Cardiac muscle cell (in vitro differentiated cells and primary cell): Measurements from ENCODE around the gene ITGB8. TPM values are rescaled to one million over a fixed set of nuclear protein-coding genes. Genes with fewer than 3 reads are reported as not detected.
A peak's percentile ranks its signal among the peaks of the same experiment; 100 is the strongest.

ENCODE experiments used
- DNase-seq, 2 donors: peaks; one replicate each; pipeline versions ENCODE4 v3.0.0 to v3.0.0-alpha.2; 2010 to 2017; ENCODE audit warnings: low read depth in 1 of 2, low spot score in 1 of 2
- H3K27ac ChIP-seq: fragments of 200-600 bp; sonication (generic); 2 replicates; pipeline ENCODE4 v1.5.1; 2016
- H3K27me3 ChIP-seq: fragments of 200-600 bp; sonication (generic); 2 replicates; pipeline ENCODE4 v1.6.0; 2016; ENCODE audit warnings: control low read depth
- H3K36me3 ChIP-seq: fragments of 200-600 bp; sonication (generic); 2 replicates; pipeline ENCODE4 v1.5.1; 2016; ENCODE audit warnings: control low read depth
- H3K4me1 ChIP-seq: fragments of 200-600 bp; sonication (generic); 2 replicates; pipeline ENCODE4 v1.8.1; 2017; ENCODE audit warnings: low read depth, mild to moderate bottlenecking, mixed run types
- H3K4me3 ChIP-seq: fragments of 200-600 bp; sonication (generic); 2 replicates; pipeline ENCODE4 v1.5.1; 2016; ENCODE audit warnings: mild to moderate bottlenecking
- H3K9me3 ChIP-seq: fragments of 200-600 bp; sonication (generic); 2 replicates; pipeline ENCODE4 v1.5.1; 2017; ENCODE audit warnings: low read depth, mild to moderate bottlenecking, control low read depth
- polyA plus RNA-seq: library from polyadenylated mRNA; unstranded; fragments of >200 nt; fragmentation: Nextera tagmentation; extraction: Ambion mirVana; gene quantifications from 2 replicates; pipeline ENCODE4 v1.2.1, GENCODE V29; 2016
- total RNA-seq: library from RNA; depleted of rRNA; stranded (reverse); fragments of >200 nt; gene quantifications from 2 replicates; pipeline ENCODE4 v1.2.3, GENCODE V29; 2016
- TF ChIP-seq, protein P1 (sequence below): IDR thresholded peaks from 2 replicates; pipeline ENCODE4 v1.5.1; 2012; ENCODE audit warnings: low read depth, mild to moderate bottlenecking, low read length

The ITGB8 gene
- 1.3 and 2.0 TPM in 2 replicates for total RNA-seq
- polyA plus RNA-seq = 0.34 and 0.47 TPM in 2 replicates

DNA sequence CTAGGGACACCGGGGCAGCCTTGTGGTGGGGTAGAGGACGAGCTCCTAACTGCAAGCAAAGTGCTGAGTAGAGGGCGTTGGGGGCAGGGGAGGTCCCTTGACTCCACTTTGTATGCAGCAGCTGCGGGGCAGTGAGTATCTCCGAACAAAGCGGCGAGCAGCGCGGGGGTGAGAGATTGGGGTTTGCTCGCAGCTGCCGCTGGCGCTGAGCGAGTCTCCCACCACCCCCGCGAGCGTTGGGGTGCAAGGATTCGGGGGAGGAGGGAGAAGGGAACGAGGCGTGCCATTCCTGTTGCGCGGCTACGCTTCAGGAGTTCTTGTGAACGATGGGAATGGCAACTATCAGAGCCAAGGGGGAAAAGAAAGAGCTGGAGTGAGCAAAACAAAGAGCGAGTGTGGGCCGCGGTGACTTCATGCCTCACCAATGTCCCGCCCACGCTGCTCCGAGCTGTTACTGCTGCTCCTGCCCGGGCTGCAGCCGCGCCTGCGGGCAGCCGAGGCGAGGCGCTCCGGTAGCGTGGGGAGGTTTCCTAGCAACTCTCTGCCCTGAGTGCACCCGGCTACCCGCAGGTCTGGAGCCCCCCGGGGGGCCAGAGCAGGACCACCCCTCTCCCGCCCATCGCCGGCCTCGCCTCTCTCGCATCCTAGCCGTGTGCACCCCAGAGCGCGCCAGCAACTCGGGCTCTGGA lies at the start of gene ITGB8:
Gene ITGB8, plus strand, starts transcription at position 662 of the 689 bp plus-strand sequence. CDS start 907 bp downstream, outside the sequence.
- Histone ChIP-seq H3K4me3 (peak within 1 kb of the TSS; percentile 52), H3K27ac (peak within 1 kb of the TSS; percentile 44), H3K9me3 (no peaks in the 10 kb centered on the region), H3K36me3 (no peaks in the 10 kb centered on the region), H3K4me1 (peaks cover 3% of the 10 kb centered on the region), H3K27me3 (peaks cover 60% of the 10 kb centered on the region)
- TF ChIP-seq, protein P1, sequence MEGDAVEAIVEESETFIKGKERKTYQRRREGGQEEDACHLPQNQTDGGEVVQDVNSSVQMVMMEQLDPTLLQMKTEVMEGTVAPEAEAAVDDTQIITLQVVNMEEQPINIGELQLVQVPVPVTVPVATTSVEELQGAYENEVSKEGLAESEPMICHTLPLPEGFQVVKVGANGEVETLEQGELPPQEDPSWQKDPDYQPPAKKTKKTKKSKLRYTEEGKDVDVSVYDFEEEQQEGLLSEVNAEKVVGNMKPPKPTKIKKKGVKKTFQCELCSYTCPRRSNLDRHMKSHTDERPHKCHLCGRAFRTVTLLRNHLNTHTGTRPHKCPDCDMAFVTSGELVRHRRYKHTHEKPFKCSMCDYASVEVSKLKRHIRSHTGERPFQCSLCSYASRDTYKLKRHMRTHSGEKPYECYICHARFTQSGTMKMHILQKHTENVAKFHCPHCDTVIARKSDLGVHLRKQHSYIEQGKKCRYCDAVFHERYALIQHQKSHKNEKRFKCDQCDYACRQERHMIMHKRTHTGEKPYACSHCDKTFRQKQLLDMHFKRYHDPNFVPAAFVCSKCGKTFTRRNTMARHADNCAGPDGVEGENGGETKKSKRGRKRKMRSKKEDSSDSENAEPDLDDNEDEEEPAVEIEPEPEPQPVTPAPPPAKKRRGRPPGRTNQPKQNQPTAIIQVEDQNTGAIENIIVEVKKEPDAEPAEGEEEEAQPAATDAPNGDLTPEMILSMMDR = no peak
- peak; percentile 76 to 95 for DNase-seq

- no peaks in the 10 kb centered on the region for H3K36me3 ChIP-seq
- H3K27ac ChIP-seq = no peak overlapping the region
- DNase-seq = no peak
- TF ChIP-seq, protein P1 = no peak
- H3K4me1 ChIP-seq = no peaks in the 10 kb centered on the region
- H3K9me3 ChIP-seq = no peaks in the 10 kb centered on the region
- no peak overlapping the region for H3K4me3 ChIP-seq
- H3K27me3 ChIP-seq = no peaks in the 10 kb centered on the region
Measured at GRCh38 chr7:20282959-20283358, 47.7 kb upstream of the ITGB8 start.

GRCh38 chr7:20283385-20283784 lies 47.3 kb upstream of the ITGB8 start:
- TF ChIP-seq, protein P1 = no peak
- Histone ChIP-seq H3K4me1 (no peaks in the 10 kb centered on the region), H3K27ac (no peak overlapping the region), H3K9me3 (no peaks in the 10 kb centered on the region), H3K4me3 (no peak overlapping the region), H3K27me3 (no peaks in the 10 kb centered on the region), H3K36me3 (no peaks in the 10 kb centered on the region)
- no peak for DNase-seq

DNA sequence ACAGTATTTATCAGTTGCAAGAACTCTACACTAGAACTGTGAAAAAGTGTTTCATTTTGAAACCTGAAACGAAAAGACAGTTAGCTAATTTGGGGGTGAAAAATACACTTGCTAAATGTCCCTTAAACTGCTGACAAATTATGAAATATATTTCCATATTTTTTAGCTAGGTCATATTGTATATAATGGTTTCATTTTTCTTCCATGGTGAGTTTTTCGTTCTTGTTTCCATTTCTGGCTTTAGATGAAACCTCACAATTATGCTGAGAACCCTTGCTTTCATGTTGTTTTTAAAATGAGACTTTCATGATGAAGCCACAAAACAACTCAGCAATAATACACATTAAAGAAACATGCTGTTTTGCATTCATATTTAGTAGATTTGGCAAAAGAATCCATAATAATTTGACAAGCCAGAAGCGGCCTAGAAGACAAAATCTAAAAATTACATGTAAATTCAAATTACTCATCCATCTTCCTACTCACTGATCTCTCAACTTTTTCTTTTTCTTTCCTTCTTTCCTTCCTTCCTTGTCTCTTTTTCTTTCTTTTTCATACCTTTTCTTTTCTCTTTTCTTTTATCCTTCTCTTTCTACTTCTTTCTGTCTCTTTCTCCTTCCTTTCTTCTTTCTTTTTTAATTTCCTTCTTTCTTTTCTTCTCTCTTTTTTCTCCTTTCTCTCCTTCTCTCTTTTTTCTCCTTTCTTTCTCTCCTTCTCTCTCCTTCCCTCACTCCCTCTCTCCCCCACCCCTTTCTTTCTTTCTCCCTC lies 46.5 kb upstream of the ITGB8 start:
- Histone ChIP-seq H3K4me1 (no peaks in the 10 kb centered on the region), H3K27ac (no peak overlapping the region), H3K4me3 (no peak overlapping the region), H3K36me3 (no peaks in the 10 kb centered on the region), H3K27me3 (no peaks in the 10 kb centered on the region), H3K9me3 (no peaks in the 10 kb centered on the region)
- no peak for DNase-seq
- TF ChIP-seq, protein P1 = no peak

DNA sequence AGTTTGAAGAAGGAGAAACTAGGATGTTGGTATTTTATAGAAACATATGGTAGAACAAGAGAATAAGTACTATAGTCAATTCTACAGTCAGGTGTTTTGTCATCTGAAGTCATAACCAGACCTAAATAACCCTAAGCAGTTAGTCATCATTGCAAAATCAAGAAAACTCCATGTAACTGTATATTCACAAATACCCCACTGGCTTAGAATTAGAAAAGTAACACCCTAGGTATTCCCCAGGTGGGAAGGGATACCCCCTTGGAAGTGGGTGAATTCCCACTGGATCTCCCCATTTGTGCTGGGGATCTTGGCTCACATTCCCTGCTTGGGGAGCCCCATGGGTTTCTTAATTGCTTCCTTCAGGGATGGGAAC lies 45.9 kb upstream of the ITGB8 start:
- Histone ChIP-seq H3K4me3 (no peak overlapping the region), H3K9me3 (no peaks in the 10 kb centered on the region), H3K27me3 (no peaks in the 10 kb centered on the region), H3K36me3 (no peaks in the 10 kb centered on the region), H3K4me1 (no peaks in the 10 kb centered on the region), H3K27ac (no peak overlapping the region)
- TF ChIP-seq, protein P1 = no peak
- no peak for DNase-seq
